ENCODE data around the gene ANKRD44.

ANKRD44 gene

GRCh38 chr2:197236159-197236558, 74.4 kb downstream of the ANKRD44 start:
- DNase-seq: no peak

- no peak for DNase-seq
Observed at GRCh38 chr2:197235711-197236110, 74.9 kb downstream of the ANKRD44 start.

- DNase-seq: no peak
Observed at GRCh38 chr2:197234671-197235191, 75.8 kb downstream of the ANKRD44 start.

- DNase-seq: no peak
Observed at GRCh38 chr2:197233473-197233872, 77.1 kb downstream of the ANKRD44 start.

- no peak for DNase-seq
Observed at GRCh38 chr2:197232010-197232409, 78.6 kb downstream of the ANKRD44 start.

- no peak for DNase-seq
Observed at GRCh38 chr2:197229509-197230443, 80.8 kb downstream of the ANKRD44 start.

- DNase-seq: no peak
Observed at GRCh38 chr2:197223451-197223850, 87.1 kb downstream of the ANKRD44 start.

- DNase-seq: no peak
Observed at GRCh38 chr2:197219636-197220035, 90.9 kb downstream of the ANKRD44 start.

GRCh38 chr2:197217541-197217940, 93.0 kb downstream of the ANKRD44 start:
- DNase-seq: no peak

GRCh38 chr2:197216361-197216979, 94.1 kb downstream of the ANKRD44 start:
- DNase-seq: no peak

GRCh38 chr2:197215748-197216360, 94.7 kb downstream of the ANKRD44 start:
- no peak for DNase-seq

GRCh38 chr2:197212344-197213262, 98.0 kb downstream of the ANKRD44 start:
- DNase-seq: no peak

- no peak for DNase-seq
Observed at GRCh38 chr2:197211881-197212342, 98.7 kb downstream of the ANKRD44 start.

GRCh38 chr2:197210430-197210829, 100.2 kb downstream of the ANKRD44 start:
- DNase-seq: no peak

GRCh38 chr2:197209742-197210408, 100.7 kb downstream of the ANKRD44 start:
- no peak for DNase-seq

- no peak for DNase-seq
Observed at GRCh38 chr2:197209246-197209645, 101.3 kb downstream of the ANKRD44 start.

GRCh38 chr2:197208841-197209240, 101.7 kb downstream of the ANKRD44 start:
- DNase-seq: no peak

GRCh38 chr2:197208024-197208423, 102.6 kb downstream of the ANKRD44 start:
- no peak for DNase-seq

- no peak for DNase-seq
Observed at GRCh38 chr2:197207598-197207997, 103.0 kb downstream of the ANKRD44 start.

- DNase-seq: no peak
Observed at GRCh38 chr2:197207106-197207505, 103.5 kb downstream of the ANKRD44 start.

GRCh38 chr2:197205585-197206215, 104.9 kb downstream of the ANKRD44 start:
- DNase-seq: no peak
